HG03045 (cell line): ENCODE data around the gene SV2C.

Experiments used
- ATAC-seq: cut with Tn5 transposase; IDR thresholded peaks from one replicate; pipeline ENCODE4 v1.9.1; 2021; ENCODE audit warnings: mild to moderate bottlenecking, moderate library complexity; ENCODE audit not compliant: unreplicated experiment

Gene SV2C

DNA sequence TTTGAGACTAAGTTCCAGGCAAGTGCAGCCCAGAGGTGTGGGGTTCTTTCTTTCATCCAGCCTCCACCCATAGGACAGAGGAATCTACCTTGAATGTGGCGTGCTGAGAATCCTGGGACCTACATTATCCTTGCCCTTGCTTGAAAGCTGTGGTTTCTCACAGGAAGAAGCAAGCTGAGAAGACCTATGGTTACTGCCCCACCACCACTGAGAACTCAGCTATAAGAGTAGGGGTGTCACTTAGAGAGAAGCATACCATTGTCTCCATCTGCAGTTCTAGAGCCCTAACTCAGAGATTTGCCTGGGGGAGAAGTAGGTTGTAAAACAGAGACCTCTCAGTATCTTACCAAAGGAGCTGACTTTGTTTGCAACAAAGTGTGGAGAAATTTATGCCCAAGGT is 72.4 kb downstream of the SV2C start:
- ATAC-seq = no peak

DNA sequence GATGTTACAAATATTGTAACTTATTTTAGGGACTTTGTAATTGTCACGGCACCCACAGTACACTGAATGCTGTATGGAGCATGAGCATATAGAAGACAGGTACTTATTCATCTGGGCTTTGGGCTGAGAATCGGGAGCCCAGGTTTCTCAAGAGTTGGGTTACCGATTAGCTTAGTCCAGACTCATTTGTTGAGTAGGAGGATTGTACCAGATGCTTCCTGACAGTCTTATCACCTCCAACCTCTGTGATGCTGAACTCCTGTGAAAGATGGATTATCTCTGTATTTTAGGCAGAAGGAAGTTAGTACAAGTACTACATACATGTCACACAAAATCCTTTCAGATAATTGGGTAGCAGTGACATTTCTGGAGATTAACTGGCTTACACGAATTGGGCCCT is 79.2 kb downstream of the SV2C start:
- ATAC-seq = no peak

DNA sequence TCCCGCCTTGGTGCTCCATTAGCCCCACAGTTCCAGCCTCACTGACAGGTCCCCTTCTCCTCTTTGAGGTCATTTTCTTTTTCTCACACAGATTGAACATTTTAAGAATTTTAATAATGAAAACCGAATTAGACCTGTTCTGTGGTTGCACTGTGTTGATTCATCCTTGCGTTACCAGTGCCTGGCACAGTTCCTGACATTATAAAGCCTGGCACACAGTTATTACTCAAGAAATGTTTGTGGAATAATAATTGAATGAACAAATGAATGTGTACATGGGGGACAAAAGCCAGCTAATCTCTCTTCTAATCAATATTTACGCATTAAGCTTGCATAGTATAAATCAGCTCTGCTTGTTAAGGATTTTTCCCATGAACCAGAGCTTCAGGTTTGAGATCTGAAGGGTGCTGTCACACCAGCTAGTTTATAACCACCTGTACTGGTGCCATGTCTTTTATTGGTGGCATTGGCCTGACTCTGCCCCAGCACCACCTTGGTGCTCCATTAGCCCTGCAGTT is 80.0 kb downstream of the SV2C start:
- no peak for ATAC-seq

DNA sequence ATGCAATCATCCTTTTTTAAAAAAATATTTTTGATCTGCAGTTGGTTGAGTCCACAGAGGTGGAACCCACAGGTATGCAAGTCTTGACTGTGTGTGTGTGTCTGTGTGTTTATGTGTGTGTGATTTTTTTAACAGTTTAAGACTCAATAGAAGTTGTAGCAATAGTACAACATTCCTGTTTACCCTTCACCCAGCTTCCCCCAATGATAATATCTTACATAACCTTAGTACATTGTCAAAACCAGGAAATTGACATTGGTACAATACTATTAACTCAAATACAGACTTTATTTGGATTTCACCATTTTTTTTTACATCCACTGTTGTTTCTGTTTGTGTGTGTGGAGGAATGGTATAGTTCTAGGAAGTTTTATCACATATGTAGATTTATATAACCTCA is 81.8 kb downstream of the SV2C start:
- no peak for ATAC-seq

DNA sequence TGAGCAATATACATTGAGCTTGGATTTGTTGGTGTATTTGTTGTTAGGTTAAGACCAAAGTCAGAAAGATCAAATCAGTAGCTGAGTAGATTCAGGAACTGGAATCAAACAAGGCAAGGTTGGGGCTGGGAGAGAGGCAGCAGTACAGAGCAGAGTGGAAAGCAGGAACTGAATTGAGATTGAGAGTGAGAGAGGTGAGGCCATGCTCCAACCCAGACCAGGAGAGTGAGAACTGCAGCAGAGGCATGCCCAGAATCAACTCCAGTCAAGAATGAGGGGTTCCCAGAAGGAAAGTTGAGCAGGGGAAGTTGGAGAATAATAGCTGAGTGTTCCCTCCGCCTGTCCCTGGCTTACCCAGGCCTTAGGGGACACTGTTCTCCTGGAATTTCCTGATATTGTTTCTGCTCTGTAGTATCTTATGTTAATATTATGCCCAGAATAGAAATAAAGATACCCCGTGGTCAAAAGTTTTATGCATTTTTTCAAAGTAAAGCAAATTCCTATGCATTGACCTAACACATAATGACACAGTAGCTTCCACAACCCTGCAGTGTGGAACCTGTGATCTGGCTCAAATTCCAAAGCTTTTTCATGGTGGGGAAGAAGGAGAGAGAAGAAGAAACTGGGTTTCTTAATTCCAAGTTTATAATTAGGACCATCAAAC is 82.7 kb downstream of the SV2C start:
- ATAC-seq = no peak

DNA sequence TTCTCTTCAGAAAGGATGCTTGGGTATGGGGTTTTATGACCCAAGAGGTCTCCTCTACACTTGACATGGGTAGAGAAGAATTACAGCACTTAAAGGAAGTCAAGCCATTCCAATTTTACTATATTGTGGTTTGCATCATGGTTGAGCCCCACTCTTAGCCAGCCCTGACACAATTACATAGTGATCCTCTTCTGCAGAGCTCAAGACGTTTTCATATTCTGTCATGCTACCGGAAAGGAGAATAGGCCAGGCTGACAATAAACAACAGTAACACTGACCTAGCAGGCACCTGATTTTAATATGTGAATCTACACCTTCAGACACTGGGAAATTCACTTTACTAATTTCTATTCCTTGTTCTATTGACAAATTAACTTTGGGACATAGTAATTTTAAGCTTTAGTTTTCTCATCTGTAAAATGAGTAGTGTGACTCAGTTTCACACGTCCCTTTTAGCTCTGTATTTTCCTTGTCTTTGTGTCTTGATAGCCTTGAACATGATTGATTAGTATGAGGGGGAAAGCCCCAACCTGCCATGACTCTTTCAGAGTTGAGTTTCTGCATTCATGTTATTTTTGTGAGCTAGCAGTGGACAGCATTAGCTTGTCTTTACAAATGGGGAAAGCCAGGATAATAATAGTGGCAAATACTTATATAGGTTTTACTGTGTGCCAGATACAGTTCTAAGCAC is 83.8 kb downstream of the SV2C start:
- no peak for ATAC-seq

DNA sequence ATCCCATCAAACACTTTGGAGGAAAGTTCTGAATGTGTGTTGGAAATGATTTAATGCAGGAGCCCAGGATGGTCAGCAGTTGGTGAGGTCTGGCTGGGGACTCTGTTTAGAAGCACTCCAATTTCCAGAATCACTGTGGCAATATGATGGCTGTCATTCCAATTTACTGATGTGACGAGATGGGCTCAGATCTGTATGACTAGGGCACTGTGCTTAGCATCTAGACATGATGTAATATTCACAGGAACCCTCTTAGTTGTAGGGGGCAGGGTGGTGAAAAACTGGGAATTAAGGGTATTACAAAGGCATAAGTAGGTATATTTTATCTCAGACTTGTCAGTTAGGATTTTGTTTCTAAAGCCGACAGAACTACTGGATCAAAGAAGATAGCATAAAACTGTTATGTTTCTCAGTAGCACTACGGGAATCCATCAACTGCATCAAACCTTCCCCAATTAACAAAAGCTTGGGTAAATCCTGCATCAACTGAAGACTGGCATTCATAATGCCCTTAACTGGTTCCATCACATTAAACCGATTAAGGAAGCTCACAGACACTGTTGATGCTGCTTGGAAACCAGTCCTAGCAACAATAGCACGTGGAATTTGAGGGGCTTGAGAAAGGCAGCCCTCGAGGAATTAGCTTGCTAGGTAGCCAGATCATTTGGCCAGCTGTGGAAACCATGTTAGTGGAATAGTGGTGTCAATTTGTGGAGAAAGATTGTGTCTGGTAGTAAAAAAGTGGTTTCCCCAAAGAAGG is 86.1 kb downstream of the SV2C start:
- no peak for ATAC-seq

DNA sequence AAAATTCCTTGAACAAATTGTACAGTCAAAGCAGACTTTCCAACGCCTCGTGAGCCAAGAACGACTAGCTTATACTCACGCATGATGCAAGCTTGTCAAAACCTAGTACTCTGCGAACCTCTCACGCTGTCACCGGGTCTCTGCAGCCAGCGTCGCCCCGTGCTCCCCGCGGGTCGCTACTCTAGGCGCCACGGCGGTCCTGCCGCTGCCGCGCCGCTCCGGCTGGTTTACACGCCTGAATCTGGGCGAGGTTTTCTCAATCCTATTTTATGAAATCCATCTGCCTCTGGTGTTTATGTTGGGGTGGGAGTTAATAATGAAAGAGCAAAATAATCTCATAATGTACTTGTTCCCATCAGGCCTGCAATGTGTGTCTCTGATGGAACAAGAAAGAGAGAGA is 90.9 kb downstream of the SV2C start:
- no peak for ATAC-seq

DNA sequence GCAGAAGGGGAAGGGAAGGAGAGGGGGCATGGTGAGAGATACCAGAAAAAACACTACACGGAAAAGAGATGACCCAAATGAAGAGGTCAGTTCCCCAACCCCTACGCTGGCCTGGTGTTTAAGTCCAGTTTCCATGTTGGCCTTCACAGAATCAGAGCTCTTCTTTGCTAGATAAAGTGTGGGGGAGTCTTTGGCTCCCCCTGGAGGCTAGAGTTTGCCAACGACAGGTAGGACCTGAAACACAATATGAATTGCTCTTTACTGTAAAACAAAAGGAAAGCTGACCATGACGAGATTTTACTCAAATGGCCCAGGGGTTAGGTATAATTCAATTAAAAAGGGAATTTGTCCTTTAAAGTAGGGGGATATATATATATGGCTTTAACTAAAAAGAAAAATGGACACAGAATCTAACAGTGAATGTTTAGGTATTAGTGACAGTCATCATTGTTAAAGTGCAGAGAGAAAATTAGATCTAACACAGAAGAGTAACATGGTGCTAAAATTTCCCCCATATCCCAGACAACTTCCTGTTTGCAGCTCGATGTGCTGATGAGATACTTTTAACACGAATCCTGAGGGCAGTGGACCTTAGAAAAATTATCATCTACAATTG is 92.0 kb downstream of the SV2C start:
- no peak for ATAC-seq

DNA sequence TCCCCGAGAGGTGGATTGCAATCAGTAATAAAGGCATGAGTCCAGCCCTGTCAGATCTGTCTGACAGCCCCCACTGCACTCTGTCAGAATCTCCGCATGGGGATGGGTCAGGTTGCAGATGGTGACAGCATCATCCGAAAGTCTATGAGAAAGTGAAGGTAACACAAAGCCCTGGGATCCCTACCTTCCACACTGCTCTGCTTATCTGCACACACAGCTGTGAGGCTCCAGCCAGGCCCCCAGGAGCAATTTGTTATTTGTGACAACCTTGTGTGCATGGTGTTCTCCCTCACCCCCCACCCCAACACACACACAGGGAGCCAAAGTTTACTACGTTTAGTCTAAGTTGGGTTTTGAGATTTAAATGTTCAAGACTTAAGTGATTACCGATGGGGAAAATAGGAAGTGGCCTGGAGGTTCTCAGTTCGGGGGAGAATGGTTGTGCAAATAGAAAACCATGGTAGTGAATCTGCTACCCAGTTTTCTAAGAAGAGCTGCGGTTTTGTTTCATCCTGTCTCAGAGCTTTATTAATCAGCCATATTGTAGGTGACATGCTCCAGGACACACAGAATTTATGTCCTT is 92.7 kb downstream of the SV2C start:
- peak; percentile 77 for ATAC-seq

DNA sequence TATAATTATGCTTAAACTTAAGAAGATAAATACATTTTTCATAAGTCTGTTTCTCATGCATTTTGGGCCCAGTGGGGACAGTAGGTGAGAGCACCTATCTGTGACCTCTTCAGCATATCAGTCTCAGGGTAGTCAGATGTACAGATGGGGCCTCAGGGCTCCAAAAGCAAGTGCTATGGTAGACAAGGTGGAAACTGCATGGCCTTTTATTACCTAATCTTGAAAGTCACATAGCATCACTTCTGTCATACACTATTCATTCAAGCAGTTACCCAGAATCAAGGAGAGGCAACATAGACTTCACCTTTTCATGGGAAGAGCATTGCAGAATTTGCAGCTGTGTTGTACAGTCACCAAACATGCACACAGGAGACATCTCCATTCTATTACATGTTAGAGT is 94.8 kb downstream of the SV2C start:
- no peak for ATAC-seq

DNA sequence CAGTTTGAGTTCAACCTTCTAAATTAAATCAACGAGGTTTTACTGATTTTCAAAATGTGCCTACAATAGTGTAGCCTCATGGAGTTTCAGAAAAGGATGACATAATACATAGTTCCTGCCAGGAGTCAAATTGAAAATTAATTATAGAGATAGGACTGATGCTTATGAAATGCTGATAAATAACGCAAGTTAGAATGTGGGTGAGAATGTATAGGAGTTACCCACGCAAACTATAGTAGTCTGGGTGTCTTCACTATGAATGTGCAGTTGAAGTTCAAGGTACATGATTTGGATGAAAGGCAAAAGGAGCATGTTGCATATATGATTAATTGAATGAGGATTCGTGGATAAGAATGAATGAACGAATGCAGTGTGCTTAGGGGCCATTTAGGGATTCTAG is 95.7 kb downstream of the SV2C start:
- no peak for ATAC-seq

DNA sequence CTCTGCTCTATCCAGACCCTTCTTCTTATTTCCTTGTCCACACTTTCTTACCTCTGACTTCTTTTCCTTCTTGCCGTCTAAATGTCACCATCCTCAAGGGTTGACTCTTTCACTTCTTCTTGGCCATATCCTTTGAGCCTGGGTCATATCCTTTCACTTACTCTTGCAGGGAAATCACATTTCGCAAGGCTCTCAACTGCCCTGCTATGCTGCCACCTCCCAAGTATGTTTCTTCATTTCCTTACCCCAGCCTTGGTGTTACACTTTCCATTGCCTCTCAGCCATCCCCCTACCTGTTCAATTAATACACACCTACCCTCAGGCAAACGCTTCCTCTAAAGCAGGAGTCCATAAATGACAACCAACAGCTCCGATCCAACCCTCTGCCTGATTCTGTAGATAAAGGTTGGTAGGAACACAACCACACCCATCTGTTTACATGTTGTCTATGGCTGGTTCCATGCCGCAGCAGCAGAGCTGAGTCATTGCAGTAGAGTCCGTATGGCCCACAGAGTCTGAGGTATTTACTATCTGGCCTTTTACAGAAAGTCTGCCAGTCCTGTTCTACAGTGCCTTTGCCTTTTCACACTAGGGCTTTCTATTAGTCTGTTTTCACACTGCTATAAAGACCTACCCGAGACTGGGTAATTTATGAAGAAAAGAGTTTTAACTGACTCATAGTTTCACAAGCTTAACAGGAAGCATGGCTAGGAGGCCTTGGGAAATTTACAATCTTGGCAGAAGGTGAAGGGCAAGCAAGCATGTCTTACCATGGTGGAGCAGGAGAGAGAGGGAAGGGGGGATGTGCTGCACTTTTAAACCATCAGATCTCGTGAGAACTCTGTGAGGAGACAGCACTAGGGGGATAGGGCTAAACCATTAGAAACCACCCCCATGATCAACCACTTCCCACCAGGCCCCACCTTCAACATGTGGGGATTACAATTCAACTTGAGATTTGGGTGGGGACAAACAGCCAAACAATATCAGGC is 97.9 kb downstream of the SV2C start:
- no peak for ATAC-seq

DNA sequence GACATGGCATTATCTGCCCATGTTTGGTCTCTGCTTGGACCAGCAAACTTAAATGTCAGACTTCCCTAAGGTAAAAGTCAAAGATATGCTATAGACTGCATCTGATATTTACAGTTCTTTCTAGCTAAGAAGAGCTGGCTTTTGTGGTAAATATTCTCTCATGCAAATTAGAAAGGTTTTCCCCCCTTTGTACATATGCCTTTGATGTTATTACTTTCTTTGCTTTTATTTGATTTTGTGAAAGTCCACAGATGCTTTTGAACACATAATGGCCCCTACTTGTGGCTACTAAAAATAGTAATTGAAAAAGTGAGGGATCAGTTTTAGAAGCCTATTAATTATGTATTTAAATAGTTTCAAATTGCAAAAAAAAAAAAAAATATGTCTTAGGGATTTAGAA is 104.2 kb downstream of the SV2C start:
- no peak for ATAC-seq

DNA sequence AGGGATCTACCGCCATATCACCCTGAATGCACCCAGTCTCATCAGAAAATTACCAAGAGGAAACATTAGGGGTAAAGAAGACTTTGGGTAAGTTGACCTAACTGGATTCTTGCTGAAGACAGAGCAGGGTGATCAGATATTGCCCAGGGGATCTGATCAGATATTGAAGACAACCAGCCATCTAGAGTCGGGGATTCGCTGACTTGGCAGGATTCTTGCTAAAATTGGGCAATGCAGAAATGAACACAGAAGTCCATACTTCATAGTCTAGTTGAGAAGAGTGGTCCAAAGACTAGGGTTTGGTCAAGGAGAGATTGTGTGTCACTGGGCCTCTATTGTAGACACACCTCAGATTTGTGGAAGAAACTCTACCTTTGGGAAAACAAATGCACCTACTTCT is 107.2 kb downstream of the SV2C start:
- no peak for ATAC-seq

DNA sequence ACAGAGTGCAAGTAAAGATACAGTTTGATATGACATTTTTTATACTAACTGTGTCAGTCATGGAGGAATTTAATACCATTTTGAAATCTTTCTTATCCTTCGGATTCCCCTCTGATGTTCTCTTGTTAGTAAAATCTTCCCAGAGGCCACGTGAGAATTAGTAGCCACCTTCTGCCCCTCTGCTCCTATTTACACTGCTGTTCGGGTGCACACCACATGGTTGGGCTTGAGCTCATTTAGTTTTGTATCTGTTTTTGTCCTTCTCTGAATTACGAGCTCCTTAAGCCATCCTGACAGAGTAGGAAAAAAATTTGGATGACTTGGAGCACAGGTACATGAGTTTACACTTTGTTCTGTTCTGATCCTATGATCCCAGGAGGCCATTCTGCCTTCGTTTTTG is 109.7 kb downstream of the SV2C start:
- ATAC-seq = no peak

DNA sequence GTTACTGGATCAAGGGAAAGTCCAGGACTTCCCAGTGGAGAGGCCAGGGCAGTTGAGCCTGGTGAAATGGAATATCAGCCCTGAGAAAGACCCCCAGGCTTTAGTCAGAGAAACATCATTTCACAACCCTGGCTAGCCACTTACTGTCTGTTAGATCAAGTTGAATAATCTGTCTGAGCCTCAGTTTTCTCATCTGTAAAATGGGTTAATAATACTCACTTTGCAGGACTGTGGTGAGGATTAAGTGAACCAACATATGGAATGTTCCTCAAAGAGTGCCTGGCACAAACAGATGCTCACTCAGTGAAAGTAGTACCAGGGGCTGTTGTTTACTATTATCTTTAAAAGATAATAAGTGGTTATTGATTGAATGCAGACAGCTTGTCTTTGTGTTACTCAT is 110.5 kb downstream of the SV2C start:
- ATAC-seq = no peak

DNA sequence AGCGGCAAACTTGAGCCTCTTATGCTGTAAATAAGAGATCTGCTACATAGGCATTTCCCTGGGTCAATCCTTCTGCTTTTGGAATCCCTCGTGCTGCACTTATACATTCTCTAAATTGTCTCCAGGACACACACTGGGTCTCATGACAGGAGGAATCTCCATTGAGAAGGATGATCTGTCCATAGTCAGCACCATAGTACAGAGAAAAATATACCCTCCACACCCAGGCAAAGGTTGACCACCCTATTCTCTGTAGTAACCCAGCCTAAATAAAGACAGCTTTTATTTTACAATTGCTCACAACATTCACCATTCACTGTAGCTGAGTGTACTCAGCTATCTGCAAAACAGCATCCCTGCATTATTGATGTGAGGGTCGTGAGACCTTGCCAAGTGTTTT is 111.2 kb downstream of the SV2C start:
- ATAC-seq = no peak

DNA sequence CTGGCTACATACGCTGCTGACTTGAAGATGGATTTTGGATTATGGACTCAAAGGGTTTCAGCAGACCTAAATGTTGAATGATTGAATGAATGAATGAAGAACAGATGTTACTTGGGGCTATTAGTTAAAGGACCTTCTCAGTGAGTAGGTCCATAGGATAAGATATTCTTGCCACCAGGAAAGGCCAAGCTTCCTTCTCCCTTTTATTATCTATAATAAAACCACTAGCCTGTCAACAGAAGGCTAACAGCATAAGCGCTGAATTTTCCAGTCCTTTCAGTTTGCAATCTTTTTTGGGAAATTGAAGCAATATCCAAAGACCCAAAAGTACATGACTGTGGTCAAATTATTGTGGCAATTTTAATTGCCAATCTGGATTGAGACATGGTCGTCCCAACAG is 113.3 kb downstream of the SV2C start:
- no peak for ATAC-seq

DNA sequence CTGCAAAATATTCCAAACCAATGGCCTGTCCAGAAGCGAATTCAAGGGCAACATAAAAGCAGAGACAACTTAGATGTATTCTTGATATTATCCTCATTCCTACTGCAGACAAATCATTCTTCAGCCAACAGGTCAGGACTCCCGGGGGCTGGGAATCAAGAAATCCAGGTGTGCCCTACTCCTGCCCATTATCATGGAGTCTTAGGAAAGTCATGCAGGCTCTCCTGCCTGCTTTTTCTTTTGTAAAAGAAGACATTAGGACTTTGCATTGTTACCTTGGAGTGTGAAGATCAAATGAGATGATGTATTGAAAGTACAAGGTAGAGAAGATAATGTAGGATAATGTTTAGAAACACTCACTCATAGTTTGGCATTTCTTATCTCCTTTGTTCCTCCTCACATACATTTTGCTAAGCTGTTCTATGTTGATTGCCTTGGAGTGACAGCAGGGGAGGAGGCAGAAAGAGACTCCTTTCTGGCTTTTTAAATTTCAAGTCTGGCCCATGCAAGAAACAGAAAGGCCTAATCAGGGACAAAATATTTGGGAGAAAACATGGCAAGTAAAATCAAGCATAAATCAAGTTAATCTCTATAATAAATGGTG is 113.8 kb downstream of the SV2C start:
- no peak for ATAC-seq
